HepG2 (cell line): ENCODE data around the gene UTP25.

Experiments
- FOXP1 ChIP-seq, 2 experiments: fragments of 450-650 bp in 1 of 2; IDR thresholded peaks; 2 replicates each; pipeline ENCODE4 v1.6.1; 2017 to 2018; ENCODE audit warnings: antibody characterized with exemption in 1 of 2
- HHEX ChIP-seq: IDR thresholded peaks from 2 replicates; pipeline ENCODE4 v1.6.1; 2016; ENCODE audit warnings: control low read depth
- HNRNPL ChIP-seq: fragments of 200-400 bp; formaldehyde crosslinking; IDR thresholded peaks from 2 replicates; pipeline ENCODE4 v1.6.1; 2017; ENCODE audit warnings: mild to moderate bottlenecking, low read depth, low read length
- JUN ChIP-seq: sonication (generic); formaldehyde crosslinking; IDR thresholded peaks from 2 replicates; pipeline ENCODE4 v1.4.0; 2020; ENCODE audit warnings: mild to moderate bottlenecking, missing genetic modification reagents
- MAX ChIP-seq: IDR thresholded peaks from 2 replicates; pipeline ENCODE4 v1.6.1; 2012; ENCODE audit warnings: inconsistent platforms
- NR2F1 ChIP-seq, 2 experiments: fragments of 450-650 bp in 1 of 2; formaldehyde crosslinking in 1 of 2; IDR thresholded peaks; 2 replicates each; pipeline versions ENCODE4 v1.5.0 to v1.6.1; 2016 to 2020; ENCODE audit warnings: mild to moderate bottlenecking in 1 of 2, missing compliant biosample characterization in 1 of 2, missing genetic modification reagents in 1 of 2, moderate library complexity in 1 of 2
- SKI ChIP-seq: fragments of 450-650 bp; IDR thresholded peaks from one replicate; pipeline ENCODE4 v1.6.1; 2018; ENCODE audit warnings: mild to moderate bottlenecking; ENCODE audit not compliant: partially characterized antibody
- SMC3 ChIP-seq: IDR thresholded peaks from 2 replicates; pipeline ENCODE4 v1.6.1; 2011; ENCODE audit warnings: low read length, improper control_type of control experiment
- TAF1 ChIP-seq: sonication (generic); formaldehyde crosslinking; IDR thresholded peaks from 2 replicates; pipeline ENCODE4 v1.4.0; 2020; ENCODE audit warnings: missing genetic modification reagents
- TCF7 ChIP-seq: sonication (generic); IDR thresholded peaks from 2 replicates; pipeline ENCODE4 v1.6.1; 2016; ENCODE audit warnings: antibody characterized with exemption, low read depth
- ZSCAN9 ChIP-seq: IDR thresholded peaks from 2 replicates; pipeline ENCODE4 v1.6.1; 2016; ENCODE audit warnings: borderline replicate concordance
- TF ChIP-seq, protein P1 (sequence below), 2 experiments: sonication (generic) in 1 of 2; formaldehyde crosslinking in 1 of 2; IDR thresholded peaks; 2 replicates each; pipeline versions ENCODE4 v1.6.1 to v1.9.0; 2014 to 2022; ENCODE audit warnings: antibody characterized with exemption in 1 of 2, borderline replicate concordance in 1 of 2, inconsistent platforms in 1 of 2, low read depth in 1 of 2, missing genetic modification reagents in 1 of 2
- TF ChIP-seq, protein P2 (sequence below): sonication (generic); formaldehyde crosslinking; IDR thresholded peaks from 2 replicates; pipeline ENCODE4 v1.5.0; 2020; ENCODE audit warnings: mild to moderate bottlenecking, missing genetic modification reagents, moderate library complexity

DNA sequence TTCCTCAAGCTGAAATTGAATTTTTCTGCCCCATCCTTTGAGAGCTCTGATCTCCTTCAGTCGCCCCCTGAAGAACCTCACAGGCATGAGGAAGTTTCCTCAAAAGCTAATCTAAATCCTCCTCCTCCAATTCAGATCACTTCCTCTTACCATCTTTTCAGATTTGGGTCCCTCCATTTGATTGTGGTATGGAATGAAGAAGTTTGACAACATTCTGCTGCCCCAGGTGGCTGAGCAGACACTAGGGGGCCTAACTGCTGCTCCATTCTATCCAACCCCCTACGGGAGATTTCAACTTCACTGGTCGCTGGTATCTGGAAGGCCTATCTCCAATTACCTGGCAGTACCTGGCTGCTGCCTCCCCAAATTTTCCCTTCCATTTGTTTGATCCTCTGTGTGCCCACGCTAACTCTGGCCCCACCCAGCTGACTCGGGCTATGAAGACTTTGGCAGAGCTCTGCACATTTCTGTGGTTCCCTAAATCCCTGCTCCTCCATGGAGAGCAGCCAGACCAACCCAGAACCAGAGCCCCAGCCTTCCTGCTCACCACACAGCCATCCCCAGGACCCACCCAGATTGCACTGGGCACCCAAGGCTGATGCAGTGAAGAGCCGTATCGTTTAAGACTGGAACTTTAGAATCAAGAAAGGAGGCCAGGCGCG lies 29.7 kb upstream of the UTP25 start:
- no peak for TF ChIP-seq HNRNPL
- no peak for TF ChIP-seq NR2F1 (CRISPR knock-in tag; IDR thresholded peaks at IDR 0.05)
- TF ChIP-seq, protein P1, sequence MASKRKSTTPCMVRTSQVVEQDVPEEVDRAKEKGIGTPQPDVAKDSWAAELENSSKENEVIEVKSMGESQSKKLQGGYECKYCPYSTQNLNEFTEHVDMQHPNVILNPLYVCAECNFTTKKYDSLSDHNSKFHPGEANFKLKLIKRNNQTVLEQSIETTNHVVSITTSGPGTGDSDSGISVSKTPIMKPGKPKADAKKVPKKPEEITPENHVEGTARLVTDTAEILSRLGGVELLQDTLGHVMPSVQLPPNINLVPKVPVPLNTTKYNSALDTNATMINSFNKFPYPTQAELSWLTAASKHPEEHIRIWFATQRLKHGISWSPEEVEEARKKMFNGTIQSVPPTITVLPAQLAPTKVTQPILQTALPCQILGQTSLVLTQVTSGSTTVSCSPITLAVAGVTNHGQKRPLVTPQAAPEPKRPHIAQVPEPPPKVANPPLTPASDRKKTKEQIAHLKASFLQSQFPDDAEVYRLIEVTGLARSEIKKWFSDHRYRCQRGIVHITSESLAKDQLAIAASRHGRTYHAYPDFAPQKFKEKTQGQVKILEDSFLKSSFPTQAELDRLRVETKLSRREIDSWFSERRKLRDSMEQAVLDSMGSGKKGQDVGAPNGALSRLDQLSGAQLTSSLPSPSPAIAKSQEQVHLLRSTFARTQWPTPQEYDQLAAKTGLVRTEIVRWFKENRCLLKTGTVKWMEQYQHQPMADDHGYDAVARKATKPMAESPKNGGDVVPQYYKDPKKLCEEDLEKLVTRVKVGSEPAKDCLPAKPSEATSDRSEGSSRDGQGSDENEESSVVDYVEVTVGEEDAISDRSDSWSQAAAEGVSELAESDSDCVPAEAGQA (IDR thresholded peaks at IDR 0.05; ENCODE audit: low read depth): no peak
- TF ChIP-seq, protein P1 (CRISPR knock-in tag; IDR thresholded peaks at IDR 0.05; ENCODE audit: borderline replicate concordance): no peak
- TF ChIP-seq TAF1 (CRISPR knock-in tag): no peak
- no peak for TF ChIP-seq MAX
- TF ChIP-seq FOXP1 (IDR thresholded peaks at IDR 0.05): no peak
- no peak for TF ChIP-seq FOXP1 (CRISPR knock-in tag; IDR thresholded peaks at IDR 0.05)
- no peak for TF ChIP-seq SKI
- no peak for TF ChIP-seq SMC3
- no peak for TF ChIP-seq HHEX
- TF ChIP-seq, protein P2, sequence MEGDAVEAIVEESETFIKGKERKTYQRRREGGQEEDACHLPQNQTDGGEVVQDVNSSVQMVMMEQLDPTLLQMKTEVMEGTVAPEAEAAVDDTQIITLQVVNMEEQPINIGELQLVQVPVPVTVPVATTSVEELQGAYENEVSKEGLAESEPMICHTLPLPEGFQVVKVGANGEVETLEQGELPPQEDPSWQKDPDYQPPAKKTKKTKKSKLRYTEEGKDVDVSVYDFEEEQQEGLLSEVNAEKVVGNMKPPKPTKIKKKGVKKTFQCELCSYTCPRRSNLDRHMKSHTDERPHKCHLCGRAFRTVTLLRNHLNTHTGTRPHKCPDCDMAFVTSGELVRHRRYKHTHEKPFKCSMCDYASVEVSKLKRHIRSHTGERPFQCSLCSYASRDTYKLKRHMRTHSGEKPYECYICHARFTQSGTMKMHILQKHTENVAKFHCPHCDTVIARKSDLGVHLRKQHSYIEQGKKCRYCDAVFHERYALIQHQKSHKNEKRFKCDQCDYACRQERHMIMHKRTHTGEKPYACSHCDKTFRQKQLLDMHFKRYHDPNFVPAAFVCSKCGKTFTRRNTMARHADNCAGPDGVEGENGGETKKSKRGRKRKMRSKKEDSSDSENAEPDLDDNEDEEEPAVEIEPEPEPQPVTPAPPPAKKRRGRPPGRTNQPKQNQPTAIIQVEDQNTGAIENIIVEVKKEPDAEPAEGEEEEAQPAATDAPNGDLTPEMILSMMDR (CRISPR knock-in tag): no peak
- TF ChIP-seq JUN (CRISPR knock-in tag): no peak
- TF ChIP-seq TCF7: no peak
- no peak for TF ChIP-seq ZSCAN9
